ENCODE measurements around the gene SEC63. TPM values are rescaled to one million over a fixed set of nuclear protein-coding genes. Genes with fewer than 3 reads are reported as not detected.
"Not testable (repeated sequence)": the region's sequence is repeated elsewhere in the genome, so short reads cannot be mapped to it uniquely, and the experiment has no call there.

The SEC63 gene
- total RNA-seq, 1 experiment from 2014 or later: 97.6 TPM

- Mint-ChIP-seq H3K27me3 (ENCODE audit: low read depth) (no peaks in the 10 kb centered on the region), H3K36me3 (peaks cover 72% of the 10 kb centered on the region), H3K4me3 (no peak overlapping the region), H3K4me1 (no peaks in the 10 kb centered on the region), H3K9me3 (peaks cover 12% of the 10 kb centered on the region), H3K27ac (no peak overlapping the region)
- no peak for TF ChIP-seq TEAD4 (CRISPR knock-in tag; IDR thresholded peaks at IDR 0.05)
- TF ChIP-seq NFATC4 (CRISPR knock-in tag; IDR thresholded peaks at IDR 0.05): no peak
- no peak for TF ChIP-seq MLX (CRISPR knock-in tag; IDR thresholded peaks at IDR 0.05)
- TF ChIP-seq IRF1 (CRISPR knock-in tag; IDR thresholded peaks at IDR 0.05): no peak
- TF ChIP-seq ZNF396 (CRISPR knock-in tag; IDR thresholded peaks at IDR 0.05; ENCODE audit: borderline replicate concordance): no peak
- no peak for TF ChIP-seq TCF7 (CRISPR knock-in tag; IDR thresholded peaks at IDR 0.05; ENCODE audit: low read depth)
- TF ChIP-seq HMGA2 (CRISPR knock-in tag; IDR thresholded peaks at IDR 0.05): no peak
- TF ChIP-seq CREB1 (CRISPR knock-in tag; IDR thresholded peaks at IDR 0.05): no peak
- no peak for TF ChIP-seq GRHL2 (CRISPR knock-in tag; IDR thresholded peaks at IDR 0.05; ENCODE audit: insufficient replicate concordance, severe bottlenecking)
- TF ChIP-seq OVOL2 (CRISPR knock-in tag; IDR thresholded peaks at IDR 0.05; ENCODE audit: borderline replicate concordance): no peak
- TF ChIP-seq JAZF1 (CRISPR knock-in tag; IDR thresholded peaks at IDR 0.05): no peak
- TF ChIP-seq ZNF121 (CRISPR knock-in tag; IDR thresholded peaks at IDR 0.05): no peak
- TF ChIP-seq E2F1 (CRISPR knock-in tag; IDR thresholded peaks at IDR 0.05): no peak
- TF ChIP-seq SOX15 (CRISPR knock-in tag; IDR thresholded peaks at IDR 0.05): no peak
- no peak for TF ChIP-seq ZNF512 (CRISPR knock-in tag; IDR thresholded peaks at IDR 0.05; ENCODE audit: borderline replicate concordance)
- no peak for TF ChIP-seq PRRX2 (CRISPR knock-in tag; IDR thresholded peaks at IDR 0.05)
- no peak for TF ChIP-seq ZNF416 (CRISPR knock-in tag; IDR thresholded peaks at IDR 0.05)
- TF ChIP-seq FOXP4 (CRISPR knock-in tag; IDR thresholded peaks at IDR 0.05): no peak
- TF ChIP-seq ZNF263 (CRISPR knock-in tag; IDR thresholded peaks at IDR 0.05; ENCODE audit: low read depth): no peak
- no peak for ATAC-seq
- CTCF ChIA-PET: interaction anchor here (0.7 kb wide), 1 partner anchor 402 kb away, joined by 3 read pairs; no protein-coding TSS in a partner anchor
- POLR2A ChIA-PET: no interaction called here
- no peak for DNase-seq (ENCODE audit: low spot score)
These were observed 63.1 kb downstream of the SEC63 start for GRCh38 chr6:107894809-107895396.

GRCh38 chr6:107890431-107890830 lies 67.6 kb downstream of the SEC63 start:
- POLR2A ChIA-PET; DNase-seq (ENCODE audit: low spot score); H3K27me3 Mint-ChIP-seq (ENCODE audit: low read depth); CTCF ChIA-PET; H3K27ac Mint-ChIP-seq; ATAC-seq; H3K4me1 Mint-ChIP-seq; H3K4me3 Mint-ChIP-seq: not testable (repeated sequence)
- Mint-ChIP-seq H3K36me3 (peaks cover 87% of the 10 kb centered on the region), H3K9me3 (peaks cover 44% of the 10 kb centered on the region)

GRCh38 chr6:107885950-107886349 lies 72.1 kb downstream of the SEC63 start:
- POLR2A ChIA-PET; H3K4me1 Mint-ChIP-seq; DNase-seq (ENCODE audit: low spot score); CTCF ChIA-PET; H3K4me3 Mint-ChIP-seq; H3K27me3 Mint-ChIP-seq (ENCODE audit: low read depth); H3K27ac Mint-ChIP-seq; ATAC-seq: not testable (repeated sequence)
- peaks cover 40% of the 10 kb centered on the region for H3K9me3 Mint-ChIP-seq
- peaks cover 51% of the 10 kb centered on the region for H3K36me3 Mint-ChIP-seq
